Measurements from ENCODE around the gene INPP5A. TPM values are rescaled to one million over a fixed set of nuclear protein-coding genes. Genes with fewer than 3 reads are reported as not detected.

INPP5A gene
- total and polyA plus RNA-seq, 9 of the 15 experiments (the other 6 are each of a cell fraction or from before 2014, with no cell fraction given), result 0.66 to 11.6 (median 7.7) TPM

DNA sequence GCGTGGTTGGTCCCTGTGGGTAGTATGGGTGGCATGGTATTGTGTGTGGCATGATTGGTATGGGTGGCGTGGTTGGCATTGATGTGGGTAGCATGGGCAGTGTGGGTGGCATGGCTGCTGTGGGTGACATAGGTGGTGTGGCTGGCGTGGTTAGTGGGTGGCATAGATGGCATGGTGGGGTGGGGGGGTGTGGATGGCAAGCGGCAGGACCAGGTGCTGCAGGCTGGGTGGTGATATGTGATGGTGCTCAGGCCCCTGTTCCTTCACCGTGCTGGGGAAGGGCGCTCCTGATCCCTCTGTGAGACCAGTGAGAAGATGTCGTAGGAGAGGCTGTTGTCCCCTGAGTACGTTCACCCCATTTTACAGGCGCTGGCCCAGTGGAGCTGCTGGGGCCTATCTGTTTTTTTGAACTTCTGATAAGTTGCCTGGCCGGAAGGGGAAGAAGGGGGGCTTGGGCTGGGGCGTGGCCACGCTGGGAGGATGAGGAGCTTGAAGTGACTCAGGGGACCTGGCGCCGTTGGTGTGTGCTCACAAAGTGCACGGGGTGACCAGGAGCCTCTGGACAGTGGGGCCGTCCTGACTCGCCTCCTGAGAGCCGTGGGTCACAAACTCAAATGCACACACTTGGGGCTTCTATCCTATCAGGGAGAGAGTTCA lies 17.5 kb downstream of the INPP5A start (continued):
- TF ChIP-seq, protein P1, sequence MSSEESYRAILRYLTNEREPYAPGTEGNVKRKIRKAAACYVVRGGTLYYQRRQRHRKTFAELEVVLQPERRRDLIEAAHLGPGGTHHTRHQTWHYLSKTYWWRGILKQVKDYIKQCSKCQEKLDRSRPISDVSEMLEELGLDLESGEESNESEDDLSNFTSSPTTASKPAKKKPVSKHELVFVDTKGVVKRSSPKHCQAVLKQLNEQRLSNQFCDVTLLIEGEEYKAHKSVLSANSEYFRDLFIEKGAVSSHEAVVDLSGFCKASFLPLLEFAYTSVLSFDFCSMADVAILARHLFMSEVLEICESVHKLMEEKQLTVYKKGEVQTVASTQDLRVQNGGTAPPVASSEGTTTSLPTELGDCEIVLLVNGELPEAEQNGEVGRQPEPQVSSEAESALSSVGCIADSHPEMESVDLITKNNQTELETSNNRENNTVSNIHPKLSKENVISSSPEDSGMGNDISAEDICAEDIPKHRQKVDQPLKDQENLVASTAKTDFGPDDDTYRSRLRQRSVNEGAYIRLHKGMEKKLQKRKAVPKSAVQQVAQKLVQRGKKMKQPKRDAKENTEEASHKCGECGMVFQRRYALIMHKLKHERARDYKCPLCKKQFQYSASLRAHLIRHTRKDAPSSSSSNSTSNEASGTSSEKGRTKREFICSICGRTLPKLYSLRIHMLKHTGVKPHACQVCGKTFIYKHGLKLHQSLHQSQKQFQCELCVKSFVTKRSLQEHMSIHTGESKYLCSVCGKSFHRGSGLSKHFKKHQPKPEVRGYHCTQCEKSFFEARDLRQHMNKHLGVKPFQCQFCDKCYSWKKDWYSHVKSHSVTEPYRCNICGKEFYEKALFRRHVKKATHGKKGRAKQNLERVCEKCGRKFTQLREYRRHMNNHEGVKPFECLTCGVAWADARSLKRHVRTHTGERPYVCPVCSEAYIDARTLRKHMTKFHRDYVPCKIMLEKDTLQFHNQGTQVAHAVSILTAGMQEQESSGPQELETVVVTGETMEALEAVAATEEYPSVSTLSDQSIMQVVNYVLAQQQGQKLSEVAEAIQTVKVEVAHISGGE (CRISPR knock-in tag; IDR thresholded peaks at IDR 0.05), result peak in 1 of 3 experiments; percentile 88; a peak in 2 of 6 replicates
- 0 out of 2 replicates have a peak, but pooled peaks have one; percentile 26 for TF ChIP-seq CBX1 (IDR thresholded peaks at IDR 0.05; ENCODE audit: low read depth)
- TF ChIP-seq, protein P2, sequence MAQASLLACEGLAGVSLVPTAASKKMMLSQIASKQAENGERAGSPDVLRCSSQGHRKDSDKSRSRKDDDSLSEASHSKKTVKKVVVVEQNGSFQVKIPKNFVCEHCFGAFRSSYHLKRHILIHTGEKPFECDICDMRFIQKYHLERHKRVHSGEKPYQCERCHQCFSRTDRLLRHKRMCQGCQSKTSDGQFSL (CRISPR knock-in tag; IDR thresholded peaks at IDR 0.05), result peak; percentile 84
- TF ChIP-seq, protein P2 (tag; IDR thresholded peaks at IDR 0.05), result no peak
- TF ChIP-seq RBM34 (IDR thresholded peaks at IDR 0.05; ENCODE audit: borderline replicate concordance, insufficient read depth, low read length), result no peak
- peak; percentile 60 for TF ChIP-seq ZFX (CRISPR knock-in tag; IDR thresholded peaks at IDR 0.05)
- TF ChIP-seq GABPA (tag; conservative IDR thresholded peaks at IDR 0.05; ENCODE audit: low read depth), result peak; percentile 80
- TF ChIP-seq, protein P3, sequence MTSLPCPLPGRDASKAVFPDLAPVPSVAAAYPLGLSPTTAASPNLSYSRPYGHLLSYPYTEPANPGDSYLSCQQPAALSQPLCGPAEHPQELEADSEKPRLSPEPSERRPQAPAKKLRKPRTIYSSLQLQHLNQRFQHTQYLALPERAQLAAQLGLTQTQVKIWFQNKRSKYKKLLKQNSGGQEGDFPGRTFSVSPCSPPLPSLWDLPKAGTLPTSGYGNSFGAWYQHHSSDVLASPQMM (CRISPR knock-in tag; IDR thresholded peaks at IDR 0.05), result no peak
- TF ChIP-seq ZNF76 (CRISPR knock-in tag; IDR thresholded peaks at IDR 0.05; ENCODE audit: borderline replicate concordance), result no peak
- TF ChIP-seq CC2D1A (IDR thresholded peaks at IDR 0.05), result no peak
- TF ChIP-seq OTX1 (CRISPR knock-in tag; IDR thresholded peaks at IDR 0.05), result no peak
- TF ChIP-seq, protein P4, sequence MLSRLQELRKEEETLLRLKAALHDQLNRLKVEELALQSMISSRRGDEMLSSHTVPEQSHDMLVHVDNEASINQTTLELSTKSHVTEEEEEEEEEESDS (CRISPR knock-in tag; IDR thresholded peaks at IDR 0.05), result no peak
- no peak for TF ChIP-seq SRSF9 (IDR thresholded peaks at IDR 0.05; ENCODE audit: borderline replicate concordance, low read depth, low read length)
- TF ChIP-seq HIVEP1 (CRISPR knock-in tag; IDR thresholded peaks at IDR 0.05), result no peak
- TF ChIP-seq HMG20B (CRISPR knock-in tag; IDR thresholded peaks at IDR 0.05), result no peak
- TF ChIP-seq, protein P5, sequence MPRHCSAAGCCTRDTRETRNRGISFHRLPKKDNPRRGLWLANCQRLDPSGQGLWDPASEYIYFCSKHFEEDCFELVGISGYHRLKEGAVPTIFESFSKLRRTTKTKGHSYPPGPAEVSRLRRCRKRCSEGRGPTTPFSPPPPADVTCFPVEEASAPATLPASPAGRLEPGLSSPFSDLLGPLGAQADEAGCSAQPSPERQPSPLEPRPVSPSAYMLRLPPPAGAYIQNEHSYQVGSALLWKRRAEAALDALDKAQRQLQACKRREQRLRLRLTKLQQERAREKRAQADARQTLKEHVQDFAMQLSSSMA (CRISPR knock-in tag; IDR thresholded peaks at IDR 0.05), result no peak
- no peak for TF ChIP-seq XRCC4 (IDR thresholded peaks at IDR 0.05; ENCODE audit: extremely low read depth, insufficient read depth, insufficient read length)
- TF ChIP-seq EP300 (IDR thresholded peaks at IDR 0.05; ENCODE audit: low read length), result peak; percentile 31; the same call in 1 of the 2 replicates
- TF ChIP-seq KAT7 (CRISPR knock-in tag; IDR thresholded peaks at IDR 0.05; ENCODE audit: borderline replicate concordance), result no peak
- no peak for TF ChIP-seq NONO (IDR thresholded peaks at IDR 0.05; ENCODE audit: low read depth in 2 of 2, low read length in 1 of 2)
- no peak for TF ChIP-seq ZNF583 (CRISPR knock-in tag; IDR thresholded peaks at IDR 0.05)

All from K562 (cell line).